DMS114 treated with DMSO at 0.1 percent for 48 hours (cell line): ENCODE measurements around the gene NCMAP.

ENCODE experiments used
- DNase-seq: peaks from one replicate; lab custom pipeline; 2025; ENCODE audit not compliant: unreplicated experiment; lab: John Stamatoyannopoulos, UW

The NCMAP gene

DNA sequence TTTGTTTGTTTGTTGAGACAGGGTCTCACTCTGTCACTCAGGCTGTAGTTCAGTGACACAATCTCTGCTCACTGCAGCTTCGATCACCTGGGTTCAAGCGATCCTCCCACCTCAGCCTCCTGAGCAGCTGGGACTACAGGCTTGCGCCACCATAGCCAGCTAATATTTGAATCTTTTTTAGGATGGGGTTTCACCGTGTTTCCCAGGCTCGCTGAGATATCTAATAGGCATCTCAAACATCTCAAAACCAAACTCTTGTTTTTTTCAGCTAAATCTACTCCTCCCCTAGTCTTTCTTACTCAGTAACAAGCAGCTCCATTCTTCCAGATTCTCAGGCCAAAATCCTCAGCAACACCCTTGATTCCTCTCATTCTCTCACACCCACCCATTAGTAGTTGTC is 65.2 kb downstream of the NCMAP start:
- DNase-seq = no peak

DNA sequence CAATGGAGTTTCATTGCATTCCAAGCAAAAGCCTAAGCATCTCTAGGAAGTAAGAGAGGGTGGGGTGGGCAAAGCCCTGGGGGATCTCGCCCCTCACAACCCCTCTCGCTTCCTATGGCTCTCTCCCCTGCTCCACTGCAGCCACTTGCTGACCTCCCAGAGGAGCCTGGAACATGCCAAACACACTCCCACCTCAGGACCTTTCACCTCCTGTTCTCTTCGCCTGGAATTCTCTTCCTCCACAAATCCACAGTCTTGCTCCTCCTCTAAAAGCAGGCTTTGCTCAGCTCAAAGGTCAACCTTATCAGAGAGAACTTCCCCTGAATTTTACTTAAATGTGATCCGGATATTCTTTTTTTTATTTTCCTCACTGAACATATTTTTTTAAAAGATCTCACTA is 66.3 kb downstream of the NCMAP start:
- no peak for DNase-seq

DNA sequence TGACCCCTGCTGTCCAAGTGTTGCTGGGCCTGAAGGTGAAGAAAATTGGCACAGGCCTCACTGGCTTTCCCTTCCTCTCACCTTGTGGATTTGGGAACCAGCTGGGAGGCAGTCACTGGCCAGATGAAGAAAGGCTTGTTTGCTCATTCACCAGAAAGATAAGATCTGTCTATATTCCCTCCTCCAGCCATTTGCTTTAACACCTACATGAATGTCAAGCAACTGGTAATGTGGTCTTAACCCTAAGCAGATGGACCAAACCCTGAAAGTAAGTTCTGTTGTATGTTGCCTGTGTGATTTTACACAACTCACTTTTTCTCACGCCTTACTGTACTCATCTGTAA is 76.9 kb downstream of the NCMAP start:
- DNase-seq = no peak

DNA sequence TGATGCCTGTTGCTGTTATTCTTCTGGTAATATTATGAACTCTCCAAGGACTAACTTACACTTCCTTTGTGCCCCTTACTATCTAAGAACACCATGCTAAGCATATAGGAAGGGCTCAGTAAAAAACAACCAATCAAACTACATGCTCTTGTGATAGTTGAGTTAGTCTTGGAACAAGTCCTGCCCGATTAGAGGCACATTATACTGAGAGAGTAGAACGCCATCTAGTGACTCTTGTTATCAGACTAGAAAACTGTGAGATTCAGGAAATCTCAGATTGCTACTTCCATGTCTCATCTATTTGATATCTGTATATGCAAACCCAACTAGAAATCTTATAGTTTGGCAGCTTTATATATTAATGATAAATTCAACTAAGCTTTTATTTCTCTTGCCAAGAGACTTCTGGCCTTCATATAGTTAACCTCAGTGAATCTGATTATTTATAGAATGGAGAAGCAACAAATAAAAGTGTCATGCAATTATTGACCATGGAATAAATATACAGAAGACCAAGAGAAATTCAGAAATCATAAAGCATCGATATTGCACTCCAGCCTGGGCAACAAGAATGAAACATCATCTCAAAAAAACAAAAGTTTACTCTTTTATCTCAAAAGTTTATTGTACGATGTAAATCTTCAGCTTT is 79.4 kb downstream of the NCMAP start:
- DNase-seq = peak; percentile 84

DNA sequence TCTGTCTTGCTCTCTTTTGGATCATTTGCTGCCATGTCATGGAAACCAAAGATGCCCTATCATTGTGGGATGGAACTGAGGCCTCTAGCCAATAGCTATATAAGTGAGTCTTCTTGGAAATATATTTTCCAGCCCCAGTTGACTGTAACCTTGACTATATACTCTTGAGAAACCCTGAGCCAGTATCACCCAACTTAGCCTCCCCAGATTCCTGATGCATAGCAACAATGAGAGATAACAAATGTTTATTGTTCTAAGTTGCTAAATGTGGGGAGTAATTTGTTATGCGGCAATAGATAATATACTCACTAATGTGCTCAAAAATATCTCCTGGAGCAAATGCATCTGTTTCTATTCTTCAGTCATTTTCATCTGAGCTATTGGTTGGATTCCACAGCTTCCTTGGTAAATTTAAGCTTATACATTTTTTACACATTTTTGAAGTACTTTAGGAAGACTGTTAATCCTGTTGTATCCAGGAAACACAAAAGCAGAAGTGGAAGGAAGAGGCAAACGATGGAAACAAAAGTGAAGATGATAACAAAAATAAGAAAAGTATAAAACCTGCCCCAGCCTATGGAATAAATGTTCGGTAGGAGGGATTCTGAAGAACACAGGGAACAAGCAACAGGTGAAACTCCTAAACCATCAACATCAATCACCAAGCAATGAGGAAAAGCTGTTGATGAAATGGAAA is 80.9 kb downstream of the NCMAP start:
- DNase-seq = no peak

DNA sequence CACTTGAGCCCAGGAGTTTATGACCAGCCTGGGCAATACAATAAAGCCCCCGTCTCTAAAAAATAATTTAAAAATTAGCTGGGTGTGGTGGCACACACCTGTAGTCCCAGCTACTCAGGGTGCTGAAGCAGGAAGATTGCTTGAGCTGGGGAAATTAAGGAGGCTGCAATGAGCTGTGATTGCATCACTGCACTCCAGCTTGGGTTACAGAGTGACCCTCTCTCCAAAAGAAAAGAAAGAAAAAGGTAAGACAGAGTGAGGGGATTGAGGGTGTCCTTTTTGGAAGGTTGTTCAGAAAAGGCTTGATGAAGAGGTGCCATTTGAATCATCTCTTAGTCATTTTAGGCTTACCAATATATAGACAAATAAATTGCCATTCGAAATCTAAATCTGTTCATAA is 83.2 kb downstream of the NCMAP start:
- DNase-seq = no peak

DNA sequence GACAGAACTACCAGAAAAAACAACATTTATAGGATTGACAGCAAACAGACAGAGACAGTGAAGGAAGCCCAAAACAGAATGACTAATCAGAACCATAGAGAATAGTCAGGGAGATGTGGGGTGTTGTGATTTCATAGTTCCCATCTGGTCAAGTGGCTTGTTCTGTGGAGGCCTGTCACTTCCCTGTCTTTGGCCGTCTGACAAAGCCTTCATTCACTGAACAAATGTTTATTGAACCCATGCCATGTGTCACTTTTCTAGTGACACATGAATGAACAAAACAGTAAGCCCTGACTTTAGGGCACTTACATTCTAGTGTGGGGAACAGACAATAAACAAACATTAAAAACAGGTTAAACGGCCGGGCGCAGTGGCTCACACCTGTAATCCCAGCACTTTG is 84.0 kb downstream of the NCMAP start:
- DNase-seq = no peak

DNA sequence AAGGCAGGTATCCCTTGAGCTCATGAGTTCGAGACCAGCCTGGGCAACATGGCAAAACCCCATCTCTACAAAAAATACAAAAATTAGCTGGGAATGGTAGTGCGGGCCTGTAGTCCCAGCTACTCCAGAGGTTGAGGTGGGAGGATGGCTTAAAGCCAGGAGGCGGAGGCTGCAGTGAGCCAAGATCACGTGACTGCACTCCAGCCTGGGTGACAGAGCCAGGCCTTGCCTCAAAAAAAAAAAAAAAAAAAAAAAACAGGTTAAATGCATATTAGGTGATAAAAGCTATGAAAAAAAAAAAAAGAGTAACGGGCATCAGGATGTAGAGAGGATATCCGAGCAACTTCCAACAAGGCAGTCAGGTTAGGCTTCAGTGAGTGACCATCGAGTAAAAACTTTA is 84.4 kb downstream of the NCMAP start:
- no peak for DNase-seq

DNA sequence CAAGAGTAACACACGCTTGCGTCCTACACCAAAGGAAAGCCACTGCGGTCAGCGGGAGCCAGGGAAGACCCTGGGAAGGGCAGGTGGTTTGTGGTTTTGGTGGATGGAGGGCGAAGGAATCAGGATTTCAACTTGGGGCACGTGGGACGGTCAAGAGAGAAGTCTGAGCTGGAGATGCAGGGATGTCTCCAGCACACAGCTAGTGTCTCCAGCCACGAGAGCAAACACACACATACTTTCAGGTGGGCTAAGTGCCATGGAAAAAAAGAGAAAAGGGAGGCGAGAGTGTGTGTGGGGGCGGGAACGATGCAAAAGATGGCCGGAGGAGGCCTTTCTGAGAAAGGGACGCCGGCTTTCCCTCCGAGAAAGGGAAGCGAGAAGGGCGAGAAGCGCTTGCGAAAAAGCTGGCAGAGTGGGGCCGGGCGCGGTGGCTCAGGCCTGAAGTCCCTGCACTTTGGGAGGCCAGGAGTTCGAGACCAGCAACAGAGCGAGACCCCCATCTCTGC is 85.8 kb downstream of the NCMAP start:
- DNase-seq = no peak

DNA sequence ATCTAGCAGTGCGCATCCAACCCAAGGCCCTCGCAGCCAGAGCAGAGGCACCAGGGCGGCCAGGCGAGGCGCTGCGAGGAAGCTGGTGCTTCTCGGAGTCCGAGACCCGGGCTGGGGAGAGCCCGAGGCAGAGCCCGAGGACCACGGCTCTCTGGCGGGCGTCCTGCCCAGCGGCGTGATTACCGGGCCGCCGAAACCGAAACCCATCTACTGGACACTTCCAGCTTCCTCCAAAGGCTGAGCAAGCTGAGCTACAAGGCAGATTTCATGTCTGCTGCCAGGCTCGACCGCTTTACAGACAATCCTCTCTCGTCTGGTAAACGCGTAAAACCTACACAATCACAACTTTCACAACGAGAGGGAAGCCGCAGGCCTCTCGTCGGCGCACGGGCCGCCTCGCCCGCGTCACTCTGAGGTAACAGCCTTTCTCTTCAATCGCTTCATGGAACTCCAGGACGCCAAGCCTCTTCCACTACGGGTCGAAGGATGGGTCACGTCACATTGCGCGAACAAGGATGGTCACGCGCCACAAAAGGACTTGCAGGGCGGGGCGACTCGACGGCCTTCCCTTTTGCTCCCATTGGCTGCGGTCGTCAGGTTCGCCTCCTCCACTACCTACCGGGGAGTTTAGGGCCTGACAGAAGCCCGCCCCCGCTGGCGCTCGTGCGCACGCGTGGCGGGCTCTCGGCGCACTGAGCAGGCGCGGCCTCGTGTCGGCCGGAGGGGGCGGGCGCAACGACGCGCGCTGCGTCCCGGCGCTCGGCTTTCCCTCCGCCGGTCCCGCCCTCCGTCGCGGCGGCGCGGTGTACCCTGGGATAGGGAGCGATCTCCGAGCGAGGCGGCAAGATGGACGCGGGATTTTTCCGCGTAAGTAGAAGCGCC is 86.8 kb downstream of the NCMAP start, which contains the start of gene SRRM1:
Gene SRRM1 (plus strand): TSS at position 822 of the 882 bp plus-strand sequence. CDS start 25 bp downstream, at position 847.
- DNase-seq = peak; percentile 98

DNA sequence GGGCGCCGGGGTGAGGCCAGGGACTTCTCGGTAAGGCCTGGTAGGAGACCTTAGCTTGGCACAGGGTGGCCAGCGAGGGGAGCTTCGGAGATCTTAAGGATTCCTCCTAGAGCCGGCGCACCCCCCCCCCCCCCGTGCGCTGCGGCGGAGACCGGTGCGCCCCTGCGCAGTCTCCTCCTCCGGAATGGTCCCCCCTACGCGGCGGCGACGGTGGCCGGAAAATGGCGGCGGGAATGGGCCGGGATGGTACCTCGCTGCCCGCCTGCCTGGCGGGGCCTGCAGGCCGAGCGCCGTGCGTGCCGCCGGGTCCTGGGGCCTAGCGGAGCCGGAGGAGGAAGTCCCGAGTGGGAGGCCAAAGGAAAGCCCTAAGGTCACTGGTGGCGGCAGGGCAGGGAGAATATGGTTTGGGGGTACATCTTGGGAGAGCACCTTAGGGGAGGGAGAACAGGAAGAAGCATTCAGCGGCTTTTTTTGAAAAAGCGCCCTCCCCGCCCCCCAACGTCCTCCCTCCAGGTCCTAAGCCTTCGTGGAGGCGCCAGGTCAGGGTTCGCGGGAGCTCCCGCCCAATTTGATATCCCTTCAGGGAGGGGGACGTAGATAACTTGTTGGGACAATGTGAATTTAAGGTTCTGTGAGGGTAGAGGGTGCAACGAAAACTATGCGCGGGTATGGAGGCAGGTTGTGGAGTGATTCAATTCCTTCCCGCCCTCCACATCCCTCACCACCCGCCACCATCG is 87.6 kb downstream of the NCMAP start:
- no peak for DNase-seq

DNA sequence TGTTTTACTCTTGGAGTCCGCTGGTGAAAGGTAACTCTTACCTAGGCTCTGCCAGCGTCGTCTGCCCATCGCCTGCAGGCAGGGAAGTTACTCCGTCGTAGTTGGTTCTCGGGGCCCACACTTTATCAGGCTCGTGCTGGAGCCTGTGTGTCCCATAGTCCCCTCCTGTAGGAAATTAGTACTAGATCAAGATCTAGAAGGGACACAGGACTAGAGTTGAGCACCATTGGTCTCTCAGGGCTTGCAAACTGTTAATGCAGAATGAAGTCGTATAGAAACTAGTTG is 88.2 kb downstream of the NCMAP start:
- no peak for DNase-seq

DNA sequence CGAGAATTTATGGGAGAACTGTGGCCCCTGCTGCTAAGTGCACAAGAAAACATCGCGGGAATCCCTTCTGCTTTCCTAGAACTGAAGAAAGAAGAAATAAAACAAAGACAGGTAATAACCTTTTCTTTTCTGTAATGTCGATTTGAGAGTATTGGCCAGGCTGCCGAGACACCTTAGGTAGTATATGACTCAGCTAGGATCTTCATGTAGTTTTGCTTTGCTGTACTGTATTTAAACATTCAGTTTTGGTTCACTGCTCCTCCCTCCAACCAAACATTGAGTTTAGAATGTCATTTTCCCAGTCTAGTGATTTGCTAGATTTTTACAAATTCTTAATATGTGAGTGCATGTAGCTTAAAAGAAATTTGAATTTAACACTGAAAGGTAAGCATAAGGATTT is 93.0 kb downstream of the NCMAP start:
- no peak for DNase-seq

DNA sequence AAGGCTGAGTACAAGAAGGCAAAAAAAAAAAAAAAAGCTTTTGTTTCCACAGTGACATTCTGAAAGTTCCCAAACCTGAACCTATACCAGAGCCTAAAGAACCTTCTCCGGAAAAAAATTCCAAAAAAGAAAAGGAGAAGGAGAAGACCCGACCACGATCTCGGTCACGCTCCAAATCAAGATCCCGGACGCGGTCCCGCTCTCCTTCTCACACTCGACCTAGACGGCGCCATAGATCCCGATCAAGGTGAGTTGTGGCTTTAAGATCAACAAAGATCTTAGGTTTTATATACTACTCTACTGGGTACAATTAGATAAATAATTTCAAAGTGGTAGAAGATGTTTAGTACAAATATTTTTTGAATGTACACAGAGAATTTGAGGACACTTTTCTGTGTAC is 96.5 kb downstream of the NCMAP start:
- DNase-seq = no peak

DNA sequence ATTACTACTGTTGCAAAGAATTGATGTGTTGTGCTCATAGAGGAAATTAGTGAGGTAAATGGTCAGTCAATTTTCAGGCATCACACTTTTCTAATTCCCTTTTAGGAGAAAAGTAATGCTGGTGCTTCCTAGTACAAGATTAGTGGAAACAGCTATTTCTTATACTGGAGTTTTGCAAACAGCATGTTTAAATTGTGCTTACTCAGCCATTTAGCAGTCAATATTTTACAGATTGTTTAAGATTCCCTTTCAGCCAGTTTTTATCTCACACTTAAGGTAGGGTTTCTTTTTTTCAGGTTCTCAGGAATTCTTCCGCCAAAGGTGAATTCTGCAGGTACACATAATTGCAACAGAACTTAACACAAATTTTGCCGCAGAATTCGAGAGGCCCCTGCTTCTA is 98.1 kb downstream of the NCMAP start:
- no peak for DNase-seq

DNA sequence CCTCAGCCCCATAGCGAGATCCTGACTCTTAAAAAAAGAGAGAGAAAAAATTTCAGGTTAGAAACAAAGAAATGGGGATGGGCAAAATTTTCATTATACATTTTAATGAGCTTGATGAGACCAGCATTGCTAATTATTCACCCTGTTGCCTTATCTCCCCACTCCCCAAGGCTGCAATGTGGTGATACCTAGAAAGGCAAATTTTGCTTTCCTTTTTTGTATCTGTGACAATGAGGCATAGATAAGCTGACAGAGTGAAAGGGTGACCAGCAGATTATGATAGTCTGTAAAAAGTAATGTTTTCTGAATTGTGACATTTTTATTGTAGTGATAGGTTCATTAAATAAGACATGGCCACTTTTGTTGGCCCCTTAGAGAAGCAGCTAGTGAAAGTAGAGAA is 100.2 kb downstream of the NCMAP start:
- no peak for DNase-seq

DNA sequence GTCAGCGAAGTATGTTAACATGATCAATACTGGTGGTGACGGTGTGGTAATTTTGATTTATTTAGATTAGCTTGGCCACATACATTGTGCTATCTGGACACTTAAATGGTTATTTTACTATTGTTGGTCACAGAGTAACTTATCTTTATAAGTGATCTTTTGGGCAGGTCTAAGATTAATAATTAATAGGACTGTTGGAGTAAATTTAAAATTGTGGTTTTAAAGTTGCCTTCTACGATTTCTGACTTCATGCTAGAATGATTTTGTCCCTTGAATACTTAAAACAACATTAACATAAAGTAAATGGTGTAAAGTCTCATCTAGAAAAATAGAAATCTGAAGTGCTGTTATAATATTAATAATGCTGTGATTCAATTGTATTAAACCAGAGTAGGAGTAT is 101.9 kb downstream of the NCMAP start:
- DNase-seq = no peak
